Activated naive CD4-positive, alpha-beta T cell treated with Interleukin-2 at 50 U/mL for 16 hours (primary cell): Measurements from ENCODE around the gene ACP2.
A peak's percentile ranks its signal among the peaks of the same experiment; 100 is the strongest.

ENCODE experiments used
- DNase-seq: peaks from one replicate; pipeline ENCODE4 v3.0.0-alpha.2; 2020

Gene ACP2

DNA sequence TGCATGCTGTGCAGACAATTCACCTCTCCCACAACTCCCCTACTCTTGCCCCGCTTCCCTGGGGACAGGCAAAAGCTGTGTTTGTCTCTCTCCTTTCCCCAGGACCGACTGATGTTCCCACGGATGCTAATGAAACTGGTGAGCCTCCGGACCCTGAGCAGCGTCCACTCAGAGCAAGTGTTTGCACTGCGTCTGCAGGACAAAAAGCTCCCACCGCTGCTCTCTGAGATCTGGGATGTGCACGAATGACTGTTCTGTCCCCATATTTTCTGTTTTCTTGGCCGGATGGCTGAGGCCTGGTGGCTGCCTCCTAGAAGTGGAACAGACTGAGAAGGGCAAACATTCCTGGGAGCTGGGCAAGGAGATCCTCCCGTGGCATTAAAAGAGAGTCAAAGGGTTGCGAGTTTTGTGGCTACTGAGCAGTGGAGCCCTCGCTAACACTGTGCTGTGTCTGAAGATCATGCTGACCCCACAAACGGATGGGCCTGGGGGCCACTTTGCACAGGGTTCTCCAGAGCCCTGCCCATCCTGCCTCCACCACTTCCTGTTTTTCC lies 19.9 kb upstream of the ACP2 start:
- no peak for DNase-seq

DNA sequence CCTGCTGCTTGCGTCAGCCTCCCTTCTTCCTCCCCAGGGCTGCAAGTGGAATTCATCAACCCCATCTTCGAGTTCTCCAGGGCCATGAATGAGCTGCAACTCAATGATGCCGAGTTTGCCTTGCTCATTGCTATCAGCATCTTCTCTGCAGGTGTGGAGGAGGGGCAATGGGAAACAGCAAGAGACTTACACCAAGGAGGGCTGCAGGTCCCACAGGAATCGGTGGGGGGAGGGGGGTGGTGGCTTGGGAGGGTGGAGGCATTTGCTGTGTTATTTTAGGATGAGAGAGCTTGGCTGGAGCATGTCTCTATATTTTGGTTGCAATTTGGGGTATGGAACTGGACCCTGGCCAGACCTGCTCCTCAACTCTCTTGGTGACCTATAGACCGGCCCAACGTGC lies 19.3 kb upstream of the ACP2 start:
- no peak for DNase-seq

DNA sequence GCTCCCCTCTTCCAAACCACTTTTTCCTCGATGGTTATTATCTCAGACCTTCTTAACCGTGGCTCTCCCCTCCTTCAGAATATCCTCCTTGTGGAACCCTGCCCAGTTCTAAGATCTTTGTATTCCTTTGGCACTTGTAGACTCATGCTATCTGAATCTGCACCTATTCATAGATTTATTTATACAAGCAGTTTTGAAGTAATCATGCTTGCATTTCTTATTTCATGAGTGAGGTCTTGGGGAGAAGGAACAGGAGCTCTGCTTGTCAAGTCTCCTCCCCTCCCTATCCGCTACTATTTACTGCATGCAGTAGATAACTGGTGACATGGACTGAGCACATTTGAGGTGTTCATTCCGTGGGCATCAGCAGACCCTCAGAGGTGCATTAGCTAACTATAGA lies 15.9 kb upstream of the ACP2 start:
- DNase-seq, result no peak

DNA sequence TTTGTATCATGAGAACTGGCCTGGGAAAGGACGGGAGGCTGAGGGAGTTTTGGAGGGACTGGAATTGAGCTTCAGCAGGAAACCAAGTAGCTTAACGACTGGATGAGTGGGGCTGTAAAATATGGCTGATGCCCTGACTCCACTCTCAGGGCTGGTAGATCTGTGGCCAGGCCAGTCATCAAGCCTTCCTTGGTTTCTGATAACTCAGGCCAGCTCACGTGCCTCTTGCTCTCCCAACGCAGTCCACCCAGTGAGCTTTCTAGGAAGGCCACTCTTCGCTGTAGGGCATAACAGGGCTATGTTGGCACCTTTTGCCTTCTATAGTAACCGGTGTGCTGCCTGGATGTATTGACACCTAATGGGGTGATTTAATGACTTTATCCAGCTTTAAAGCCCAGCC lies 15.5 kb upstream of the ACP2 start:
- DNase-seq, result no peak

DNA sequence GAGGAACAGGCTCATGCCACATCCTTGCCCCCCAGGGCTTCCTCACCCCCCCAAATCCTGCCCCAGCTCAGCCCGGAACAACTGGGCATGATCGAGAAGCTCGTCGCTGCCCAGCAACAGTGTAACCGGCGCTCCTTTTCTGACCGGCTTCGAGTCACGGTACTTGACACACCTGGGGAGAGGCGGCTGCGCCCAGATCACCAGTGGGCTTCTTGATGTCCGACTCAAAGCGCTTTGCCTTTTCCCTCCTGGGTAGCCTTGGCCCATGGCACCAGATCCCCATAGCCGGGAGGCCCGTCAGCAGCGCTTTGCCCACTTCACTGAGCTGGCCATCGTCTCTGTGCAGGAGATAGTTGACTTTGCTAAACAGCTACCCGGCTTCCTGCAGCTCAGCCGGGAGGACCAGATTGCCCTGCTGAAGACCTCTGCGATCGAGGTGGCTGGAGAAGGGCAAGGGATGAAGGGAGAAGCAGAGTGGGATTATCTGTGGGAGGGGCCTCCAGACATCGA lies 12.7 kb upstream of the ACP2 start:
- DNase-seq, result no peak

DNA sequence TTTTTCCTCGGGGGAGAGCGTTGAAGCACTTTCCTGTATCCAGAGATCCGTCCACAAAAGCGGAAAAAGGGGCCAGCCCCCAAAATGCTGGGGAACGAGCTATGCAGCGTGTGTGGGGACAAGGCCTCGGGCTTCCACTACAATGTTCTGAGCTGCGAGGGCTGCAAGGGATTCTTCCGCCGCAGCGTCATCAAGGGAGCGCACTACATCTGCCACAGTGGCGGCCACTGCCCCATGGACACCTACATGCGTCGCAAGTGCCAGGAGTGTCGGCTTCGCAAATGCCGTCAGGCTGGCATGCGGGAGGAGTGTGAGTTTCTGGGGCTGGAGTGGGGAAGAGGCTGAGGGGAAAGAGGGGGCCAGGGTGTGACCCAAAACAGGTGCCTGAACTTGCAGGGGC lies 11.8 kb upstream of the ACP2 start:
- DNase-seq, result no peak

DNA sequence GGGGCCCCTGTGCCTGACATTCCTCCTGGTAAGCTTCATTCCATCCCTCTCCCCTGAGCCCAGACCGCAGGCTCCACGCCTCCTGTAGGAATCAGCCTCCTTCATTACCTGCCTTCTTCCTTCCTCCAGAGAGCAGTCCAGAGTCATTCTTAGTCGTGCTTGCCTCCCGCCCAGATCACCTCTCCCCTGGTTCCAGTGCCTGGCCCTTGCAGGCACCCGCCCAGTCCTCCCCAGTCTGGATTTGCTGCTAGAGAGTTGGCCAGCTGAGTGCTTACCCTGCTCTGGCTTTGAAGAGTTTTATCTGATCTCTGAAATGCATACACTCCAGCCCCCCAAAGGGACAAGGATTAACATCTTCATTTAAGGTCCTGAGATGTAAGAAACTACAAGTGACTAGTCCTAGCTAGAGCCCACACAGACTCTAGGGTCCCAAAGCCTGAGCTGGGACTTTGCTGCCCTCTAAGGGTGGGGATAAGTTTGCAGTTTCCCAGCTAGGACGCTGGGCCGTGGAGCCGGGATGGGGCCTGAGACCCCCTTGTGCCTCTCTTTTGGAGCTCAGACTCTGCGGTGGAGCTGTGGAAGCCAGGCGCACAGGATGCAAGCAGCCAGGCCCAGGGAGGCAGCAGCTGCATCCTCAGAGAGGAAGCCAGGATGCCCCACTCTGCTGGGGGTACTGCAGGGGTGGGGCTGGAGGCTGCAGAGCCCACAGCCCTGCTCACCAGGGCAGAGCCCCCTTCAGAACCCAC lies 10.8 kb upstream of the ACP2 start:
- DNase-seq, result peak; percentile 47

DNA sequence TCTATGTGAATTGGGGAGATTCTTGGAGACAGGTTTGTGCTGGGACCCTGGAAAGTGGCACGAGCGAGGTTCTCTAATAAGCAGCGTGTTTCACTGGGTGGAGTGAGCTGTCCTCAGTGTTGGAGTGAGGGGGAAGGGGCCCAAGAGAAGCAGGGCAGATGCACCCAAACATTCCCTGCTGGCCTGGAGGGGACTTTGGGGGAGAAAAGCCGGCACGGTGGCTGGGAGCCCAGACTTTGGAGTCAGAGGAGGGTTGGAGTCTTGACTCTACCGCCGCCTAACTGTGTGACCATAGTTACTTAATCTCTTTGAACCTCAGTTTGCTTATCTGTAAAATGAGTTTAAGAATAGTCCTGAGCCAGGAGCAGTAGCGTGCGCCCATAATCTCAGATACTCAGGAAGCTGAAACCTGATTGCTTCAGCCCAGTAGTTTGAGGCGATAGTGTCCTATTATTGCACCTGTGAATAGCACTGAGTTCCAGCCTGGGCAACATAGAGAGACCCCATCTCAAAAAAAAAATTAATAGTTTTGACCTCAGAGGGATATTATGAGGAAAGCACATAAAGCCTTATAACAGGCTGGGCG lies 9.8 kb upstream of the ACP2 start:
- DNase-seq, result no peak

DNA sequence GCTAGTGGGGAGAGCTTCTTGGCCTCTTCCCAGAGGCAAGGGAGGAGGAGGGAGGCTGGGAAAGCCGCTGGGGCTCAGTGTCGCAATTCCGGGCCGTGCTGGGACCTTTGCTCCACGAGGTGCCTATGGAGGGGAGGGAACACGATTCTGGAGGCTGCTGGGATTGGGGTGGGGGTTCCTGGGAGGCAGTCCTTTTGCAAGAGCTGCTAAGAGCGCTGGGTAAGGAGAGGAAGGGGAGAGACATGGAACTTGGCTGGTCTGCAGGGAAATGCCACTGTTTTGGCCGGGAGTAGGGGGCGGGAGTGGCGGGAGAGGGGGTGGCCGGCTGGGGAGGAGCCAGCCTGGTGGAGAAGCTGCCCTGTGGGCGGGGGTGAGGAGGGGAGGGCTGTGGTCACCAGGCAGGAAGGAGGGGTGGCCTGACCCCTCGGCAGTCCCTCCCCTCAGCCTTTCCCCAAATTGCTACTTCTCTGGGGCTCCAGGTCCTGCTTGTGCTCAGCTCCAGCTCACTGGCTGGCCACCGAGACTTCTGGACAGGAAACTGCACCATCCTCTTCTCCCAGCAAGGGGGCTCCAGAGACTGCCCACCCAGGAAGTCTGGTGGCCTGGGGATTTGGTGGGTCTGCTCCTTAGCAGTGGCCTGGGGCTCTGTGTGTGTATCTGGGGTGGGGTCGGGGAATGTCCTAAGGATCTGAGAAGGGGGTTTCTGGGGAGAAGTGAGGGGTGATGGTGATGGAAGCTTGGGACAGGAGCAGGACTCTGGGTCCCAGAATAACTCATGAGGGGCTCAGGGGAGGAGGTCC lies 9.1 kb upstream of the ACP2 start, which contains the start of gene NR1H3:
TSS of gene NR1H3 (plus strand) at position 480 of the 800 bp plus-strand sequence. CDS start 1,221 bp downstream, outside the sequence.
- DNase-seq, result no peak

DNA sequence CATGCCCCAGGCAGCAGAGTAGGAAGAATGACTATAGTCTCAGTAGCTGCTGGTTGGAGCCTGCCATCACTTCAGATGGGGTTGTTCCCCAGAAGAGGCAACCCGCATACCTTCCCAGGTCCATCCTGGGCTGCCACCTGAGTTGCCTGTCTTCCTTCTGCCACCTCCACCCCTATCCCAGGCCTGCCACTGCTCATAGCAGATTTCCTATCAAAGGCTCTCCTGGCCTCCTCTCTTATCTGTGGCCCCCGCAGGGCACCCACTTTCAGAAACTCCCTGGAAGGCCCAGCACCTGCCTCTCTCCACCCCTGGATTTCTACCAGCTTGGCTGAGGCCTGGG lies 8.5 kb upstream of the ACP2 start:
- DNase-seq, result no peak

DNA sequence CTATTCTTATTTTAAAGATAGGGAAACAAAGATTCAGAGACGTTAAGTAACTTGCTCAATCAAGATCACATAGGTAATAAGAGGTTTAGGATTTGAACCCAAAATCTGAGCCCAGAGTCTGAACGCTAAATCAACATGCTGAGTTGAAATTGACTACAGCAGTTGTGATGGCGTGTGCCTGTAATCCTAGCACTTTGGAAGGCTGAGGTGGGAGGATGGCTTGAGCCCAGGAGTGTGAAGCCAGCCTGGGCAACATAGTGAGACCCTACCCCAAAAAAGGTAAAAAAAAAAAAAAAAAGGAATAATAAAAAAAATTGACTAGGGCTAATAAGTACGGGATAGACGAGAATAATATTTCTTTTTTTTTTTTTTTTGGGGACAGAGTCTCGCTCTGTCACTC lies 7.8 kb upstream of the ACP2 start:
- no peak for DNase-seq

DNA sequence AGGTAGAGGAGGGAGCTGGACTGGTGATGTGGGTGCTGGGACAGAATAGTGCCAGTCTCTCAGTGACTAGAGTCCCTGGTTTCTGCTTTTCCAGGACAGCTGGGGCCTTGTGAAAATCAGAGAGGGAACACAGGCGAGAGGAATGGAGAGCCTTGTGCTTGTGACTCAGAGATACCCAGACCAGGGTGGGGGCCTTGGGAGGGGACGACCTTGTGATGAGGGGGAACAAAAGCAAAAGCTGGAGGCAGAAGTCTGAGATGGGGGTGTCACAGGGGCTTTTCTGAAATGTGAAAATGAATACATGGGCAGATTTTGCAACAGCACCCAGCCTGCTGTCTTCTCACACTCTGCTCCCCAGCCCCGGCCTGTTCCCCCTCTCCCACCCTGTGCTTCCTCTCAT lies 5.8 kb upstream of the ACP2 start:
- no peak for DNase-seq

DNA sequence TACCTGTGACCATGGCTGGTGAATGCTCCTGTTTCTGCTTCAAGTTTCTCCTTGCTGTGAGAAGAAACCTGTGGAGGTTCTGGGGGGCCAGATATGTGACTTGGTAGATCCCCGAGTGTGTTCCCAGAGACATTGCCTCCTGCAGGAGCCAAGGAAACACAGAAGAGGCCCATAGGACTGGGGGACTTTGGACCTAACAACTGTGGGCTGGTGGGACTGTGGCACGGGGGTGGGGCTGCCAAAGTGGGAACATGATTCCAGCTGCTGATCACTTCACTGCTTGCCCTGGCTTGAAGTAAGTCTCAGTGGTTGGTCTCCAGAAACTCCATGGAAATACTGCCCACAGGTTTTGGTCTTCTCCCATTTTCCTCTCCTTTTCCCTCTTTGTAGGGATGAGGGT lies 5.0 kb upstream of the ACP2 start:
- no peak for DNase-seq

DNA sequence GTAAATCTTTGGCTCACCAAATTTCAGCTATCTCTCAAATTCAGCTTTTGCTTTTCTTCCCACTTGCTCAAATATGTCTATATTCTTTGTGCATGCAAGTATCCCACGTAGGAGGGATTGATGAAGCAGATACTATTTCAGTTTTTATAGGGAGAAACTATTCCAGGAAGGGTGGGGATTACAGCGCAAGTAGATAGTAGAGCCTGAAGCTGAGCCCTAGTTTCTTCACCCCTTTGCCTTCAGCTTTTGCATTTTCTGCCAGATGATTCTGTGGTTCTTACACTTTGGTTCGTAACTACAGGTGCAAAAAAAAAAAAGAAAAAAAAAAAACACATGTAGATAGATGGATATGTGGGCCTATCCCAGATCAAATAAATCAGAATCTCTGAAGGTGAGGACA lies 3.1 kb upstream of the ACP2 start:
- no peak for DNase-seq

DNA sequence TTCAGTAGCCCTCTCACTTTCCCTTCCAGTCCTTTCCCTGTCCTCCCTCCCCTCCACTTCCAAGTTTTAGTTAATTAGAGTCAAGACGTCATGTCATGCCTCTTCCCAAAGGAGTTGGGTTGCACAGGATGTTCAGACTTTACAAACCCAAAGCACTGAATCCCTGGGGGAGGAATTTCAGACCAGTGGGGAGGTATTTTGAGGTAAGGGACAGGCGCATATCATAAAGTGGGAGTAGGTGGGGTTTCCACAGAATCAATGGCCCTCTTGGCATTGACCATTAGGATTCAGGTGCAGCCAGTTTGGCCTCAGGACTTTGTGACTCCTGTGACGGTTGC lies 733 bp upstream of the ACP2 start:
- DNase-seq, result no peak

DNA sequence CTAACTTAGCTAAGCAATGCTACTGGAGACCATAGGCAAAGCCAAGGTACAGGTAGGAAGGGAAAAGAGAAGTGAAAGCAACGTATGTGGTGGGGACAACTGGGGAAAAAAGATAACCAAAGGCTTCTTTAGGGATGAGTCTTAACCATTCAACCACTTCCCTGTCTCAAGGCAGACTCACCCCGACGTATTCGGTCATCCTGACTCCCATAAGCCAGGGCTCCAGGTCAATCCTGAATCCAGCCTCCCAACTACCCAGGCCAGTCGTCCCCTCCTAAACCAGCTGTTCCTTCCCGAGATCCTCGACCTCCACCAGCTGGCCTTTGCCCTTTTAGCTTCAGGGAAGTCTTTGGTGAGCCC lies 330 bp downstream of the ACP2 start:
- no peak for DNase-seq

DNA sequence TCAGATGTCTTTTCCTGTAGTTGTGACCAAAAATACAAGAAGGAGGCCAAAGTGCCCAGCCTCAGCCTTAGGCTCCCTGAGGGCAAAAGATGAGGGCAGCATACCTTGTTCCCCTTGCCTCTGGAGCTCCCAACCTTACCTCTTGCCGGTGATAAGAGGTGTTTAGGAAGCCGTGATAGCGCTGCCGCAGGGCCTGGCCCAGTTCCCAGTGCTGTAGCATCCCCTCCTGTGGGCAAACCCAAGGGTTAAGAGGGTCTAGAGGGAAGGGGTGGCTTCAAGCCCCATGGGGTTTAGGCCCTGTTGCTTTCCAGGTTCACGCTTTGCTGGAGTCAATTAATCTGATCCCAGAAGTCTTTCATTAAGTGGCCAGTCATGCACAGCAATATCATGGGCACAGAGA lies 1.1 kb downstream of the ACP2 start:
- DNase-seq, result no peak

DNA sequence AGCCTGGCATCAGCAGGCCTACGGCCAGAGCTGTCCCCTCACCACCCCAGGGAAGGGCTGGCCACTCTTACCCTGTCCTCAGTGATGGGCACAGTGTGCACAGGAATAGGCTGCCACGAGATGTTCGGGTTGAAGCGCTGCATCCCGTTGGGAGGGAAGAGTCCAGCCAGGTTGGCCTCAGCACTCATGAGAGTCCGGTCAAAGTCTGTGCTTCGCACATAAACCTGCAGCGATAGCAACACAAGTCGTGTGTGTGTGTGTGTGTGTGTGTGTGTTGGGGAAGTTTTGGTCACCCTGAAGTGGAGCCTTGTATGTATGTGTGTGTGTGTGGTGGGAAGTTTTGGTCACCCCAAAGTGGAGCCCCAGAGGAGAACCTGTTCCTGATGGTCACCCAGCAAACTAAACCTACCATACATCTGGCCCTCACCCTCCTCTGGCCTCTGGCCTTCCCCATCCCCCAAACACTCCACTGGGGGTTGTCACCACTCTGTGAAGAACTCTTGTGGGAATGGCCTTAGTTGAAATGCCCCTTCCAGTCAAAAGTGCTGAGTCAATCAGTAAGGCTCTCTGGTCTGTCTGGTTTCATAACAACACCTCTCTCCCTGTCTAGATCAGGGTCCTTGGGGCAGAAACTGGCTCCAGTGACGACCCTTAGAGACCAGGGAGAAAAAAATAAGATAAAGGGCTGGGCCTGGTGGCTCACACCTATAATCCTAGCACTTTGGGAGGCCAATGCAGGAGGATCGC lies 2.8 kb downstream of the ACP2 start:
- DNase-seq, result no peak

DNA sequence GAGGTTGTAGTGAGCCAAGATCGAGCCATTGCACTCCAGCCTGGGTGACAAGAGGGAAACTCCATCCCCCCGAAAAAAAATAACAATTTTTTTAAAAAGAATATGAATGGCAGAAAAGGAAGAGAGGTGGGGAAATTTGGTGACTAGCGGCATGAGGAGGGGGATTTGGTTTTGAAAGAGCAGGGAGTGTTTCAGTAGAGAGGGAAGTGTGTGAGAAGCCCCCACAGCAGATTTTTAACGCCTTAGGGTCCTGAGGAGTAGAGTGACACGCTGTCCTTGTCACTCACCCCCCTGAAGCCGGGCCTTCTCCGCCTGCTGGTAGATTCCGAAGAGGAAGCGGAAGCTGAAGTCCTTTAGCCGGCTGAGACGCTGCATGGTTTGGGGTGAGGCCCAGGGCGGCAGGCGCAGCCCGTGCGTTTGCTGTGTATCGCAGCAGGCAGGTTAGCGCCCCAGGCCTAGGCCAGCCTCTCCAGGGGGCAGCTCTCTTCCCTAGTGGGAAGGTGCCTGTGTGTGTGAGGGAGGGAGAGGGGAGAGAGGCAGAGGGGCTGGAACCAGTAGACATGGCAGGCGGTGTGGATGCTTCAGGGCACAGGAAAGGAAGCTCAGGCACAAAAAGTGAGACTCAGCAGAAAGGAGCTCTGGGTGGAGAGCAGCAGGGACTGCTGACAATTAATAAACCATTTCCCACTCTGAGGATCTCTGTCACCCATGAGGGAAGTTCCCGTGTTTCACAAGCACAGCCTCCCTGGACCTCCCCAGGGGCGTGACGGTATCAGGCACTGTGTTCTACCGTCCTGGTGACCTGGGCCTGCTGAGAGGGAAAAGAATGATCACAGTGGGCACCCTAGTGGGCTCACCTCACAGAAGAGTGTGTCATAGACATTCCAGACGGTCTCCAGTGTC lies 3.9 kb downstream of the ACP2 start:
- no peak for DNase-seq

DNA sequence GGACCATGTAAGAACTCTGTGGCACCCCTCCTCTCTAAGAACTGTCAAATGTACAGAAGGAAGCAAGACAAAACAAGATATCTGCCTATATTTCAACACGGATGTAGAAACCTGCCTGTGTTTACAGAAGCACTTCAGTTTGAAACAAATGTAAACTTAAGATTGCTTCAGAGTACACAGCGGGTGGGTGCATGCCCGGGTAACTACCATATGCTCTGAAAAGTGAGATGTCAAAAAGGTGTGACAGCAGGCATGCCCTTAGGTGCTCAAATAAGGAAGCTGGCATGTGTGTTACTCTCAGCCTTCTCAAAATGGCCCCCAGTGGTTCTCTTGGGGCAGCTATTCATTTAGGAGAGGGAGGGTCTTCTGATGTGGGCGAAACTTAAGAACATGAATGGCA lies 5.2 kb downstream of the ACP2 start:
- no peak for DNase-seq

DNA sequence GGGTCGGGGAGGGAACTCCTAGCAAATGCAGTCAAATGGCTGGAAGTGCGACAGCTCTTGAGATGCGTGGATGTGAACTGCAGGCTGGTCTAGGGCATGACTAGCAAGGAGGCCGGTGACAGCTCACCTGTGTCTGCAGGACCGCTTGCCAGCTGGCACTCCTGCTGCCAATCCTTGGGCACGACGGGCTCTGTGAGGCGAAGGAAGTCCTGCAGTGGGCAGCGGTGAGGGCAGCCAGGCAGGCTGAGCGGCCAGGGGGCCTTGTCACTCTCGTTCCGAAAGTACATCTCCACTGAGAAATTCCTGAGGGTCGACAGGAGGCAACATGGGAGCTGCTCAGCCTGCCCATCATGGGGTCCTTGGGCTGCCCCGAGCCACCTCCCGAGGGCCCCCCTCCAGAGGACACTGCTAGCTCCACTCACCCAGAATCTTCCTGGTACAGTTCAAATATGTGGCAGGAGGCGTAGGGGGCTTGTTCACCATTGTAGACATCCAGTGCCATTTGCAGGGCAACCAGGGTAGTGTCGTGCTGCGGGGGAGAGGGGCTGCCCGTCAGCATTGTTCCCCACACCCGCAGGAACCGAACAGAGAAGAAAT lies 5.9 kb downstream of the ACP2 start:
- DNase-seq, result no peak

DNA sequence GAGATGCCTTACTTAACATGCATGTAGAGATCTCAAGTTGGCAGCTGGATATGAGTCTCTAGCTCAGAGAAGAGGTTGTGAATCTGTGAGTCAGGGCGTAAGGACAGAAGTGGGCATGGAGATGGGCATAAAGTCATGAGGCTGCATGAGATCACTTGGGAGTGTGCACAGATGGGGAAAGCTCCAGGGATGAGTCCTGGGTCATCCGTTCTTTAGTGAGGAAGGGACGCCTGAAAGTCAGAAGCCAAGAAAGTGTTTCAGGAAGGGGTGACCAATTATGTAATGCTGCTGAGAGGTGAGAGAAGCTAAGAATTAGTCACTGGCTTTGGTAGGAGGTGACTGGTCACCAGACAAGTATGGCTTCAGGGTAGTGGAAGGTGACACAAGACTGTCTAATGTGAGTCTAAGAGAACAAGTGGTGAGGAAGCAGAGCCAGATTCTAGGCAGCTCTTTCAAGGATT lies 6.7 kb downstream of the ACP2 start:
- no peak for DNase-seq
